GM12864 (cell line): ENCODE results near the gene ATOH7.
"Not testable (repeated sequence)": the region's sequence is repeated elsewhere in the genome, so short reads cannot be mapped to it uniquely, and the experiment has no call there.

Source experiments
- DNase-seq: peaks from one replicate; pipeline ENCODE4 v3.0.0-alpha.2; 2011; ENCODE audit warnings: low read depth
- H3K4me3 ChIP-seq: 2 replicates; pipeline ENCODE4 v1.5.1; 2011; ENCODE audit warnings: mild to moderate bottlenecking, low read depth, low read length, control low read depth
- CTCF ChIP-seq: IDR thresholded peaks from 2 replicates; pipeline ENCODE4 v1.5.1; 2011; ENCODE audit warnings: low read depth, mild to moderate bottlenecking, moderate library complexity, low read length, control low read depth, inconsistent platforms; ENCODE audit errors: missing control alignments

The ATOH7 gene

DNA sequence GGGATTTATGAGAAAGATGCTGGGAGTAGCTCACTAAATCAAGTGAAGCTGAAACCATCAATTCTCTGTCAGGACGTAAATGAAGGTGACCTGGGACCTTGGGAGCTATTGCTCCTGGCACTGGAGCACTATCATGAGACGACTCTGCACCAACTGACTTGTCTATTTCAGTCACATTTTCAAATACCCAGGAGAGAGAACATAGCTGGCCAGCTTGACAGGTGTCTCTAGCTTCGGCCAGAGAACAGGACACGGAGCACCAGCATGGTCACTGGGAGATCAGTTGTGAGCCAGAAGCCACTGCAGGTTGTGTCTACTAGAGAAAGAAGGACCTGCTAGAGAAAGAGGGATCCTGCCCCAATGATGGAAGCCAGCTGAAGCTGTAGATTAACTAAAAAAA, 17.4 kb upstream of the ATOH7 start:
- TF ChIP-seq CTCF, result no peak
- no peak for DNase-seq
- H3K4me3 ChIP-seq, result no peak overlapping the region

- no peak for DNase-seq
- no peak overlapping the region for H3K4me3 ChIP-seq
- TF ChIP-seq CTCF, result no peak
Measured at GRCh38 chr10:68247931-68248330, 16.0 kb upstream of the ATOH7 start.

- not testable (repeated sequence) for H3K4me3 ChIP-seq, DNase-seq
Measured at GRCh38 chr10:68246397-68246796, 14.5 kb upstream of the ATOH7 start.

- no peak overlapping the region for H3K4me3 ChIP-seq
- no peak for DNase-seq
- TF ChIP-seq CTCF, result no peak
Measured at GRCh38 chr10:68242051-68242450, 10.1 kb upstream of the ATOH7 start.

DNA sequence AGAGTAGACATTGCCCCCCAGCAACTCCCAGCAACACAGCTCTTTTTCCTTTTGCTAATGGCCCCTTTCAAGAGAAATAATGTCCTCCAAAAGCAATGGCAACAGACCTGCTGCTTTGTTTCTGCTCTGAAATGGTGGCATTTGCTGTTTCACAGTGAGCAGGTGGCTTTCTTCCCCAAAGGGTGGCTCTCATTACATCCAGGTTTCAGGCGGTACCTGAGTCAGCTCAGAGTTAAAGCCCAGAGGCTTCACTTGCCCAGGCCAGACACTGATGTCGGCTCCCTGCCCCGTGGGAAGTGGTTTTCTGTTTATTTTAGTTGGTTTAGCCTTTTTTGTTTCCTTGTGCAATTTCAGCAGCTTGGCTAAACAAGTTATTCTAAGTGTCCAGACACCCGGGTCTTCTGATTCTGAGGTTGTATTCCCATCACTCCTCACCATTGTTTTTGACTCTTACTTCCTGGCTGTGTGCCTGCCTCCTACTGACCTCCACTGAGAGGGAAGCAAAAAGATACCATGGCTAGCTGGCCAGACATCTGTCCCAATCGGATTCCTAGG, 7.8 kb upstream of the ATOH7 start:
- no peak overlapping the region for H3K4me3 ChIP-seq
- no peak for DNase-seq
- no peak for TF ChIP-seq CTCF

DNA sequence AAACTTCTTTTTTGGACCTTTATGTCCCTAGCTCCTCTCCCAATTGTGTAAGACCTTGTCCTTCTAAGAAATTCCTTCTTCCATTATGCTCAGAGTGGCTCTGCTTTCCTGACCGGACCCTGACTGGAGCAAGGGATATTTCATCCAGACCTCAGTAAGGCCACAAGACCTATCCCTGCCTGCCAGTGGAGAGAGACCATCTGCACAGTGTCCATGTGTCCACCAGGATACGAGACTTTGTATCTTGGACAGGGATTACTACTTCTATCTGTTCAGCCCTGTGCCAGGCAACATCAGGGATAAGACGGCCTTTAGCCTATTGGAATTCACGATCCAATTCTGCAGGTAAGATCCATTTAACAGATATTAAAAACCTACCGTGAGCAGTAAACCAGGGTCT, 7.2 kb upstream of the ATOH7 start:
- no peak for TF ChIP-seq CTCF
- DNase-seq, result no peak
- no peak overlapping the region for H3K4me3 ChIP-seq

DNA sequence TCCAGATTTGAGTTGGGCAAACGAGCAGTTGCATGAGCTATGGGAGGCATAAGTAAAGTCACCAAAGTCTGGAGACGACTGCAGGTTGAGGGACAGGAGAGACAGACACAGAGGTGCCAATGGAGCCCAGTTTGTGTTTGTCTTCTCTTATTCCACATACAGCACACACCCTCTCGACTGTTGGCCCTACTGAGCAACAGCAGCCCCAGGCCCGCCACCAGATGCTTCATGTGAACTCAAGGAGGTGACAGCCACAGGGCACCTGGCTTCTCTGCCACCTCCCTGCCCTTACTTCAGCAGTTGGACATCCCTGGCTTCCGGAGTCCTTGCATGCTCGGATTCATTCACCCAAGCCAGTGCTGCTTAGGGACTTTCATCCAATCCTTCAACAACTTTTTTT, 6.5 kb upstream of the ATOH7 start:
- no peak for TF ChIP-seq CTCF
- H3K4me3 ChIP-seq, result no peak overlapping the region
- no peak for DNase-seq
